Fibroblast of mammary gland (primary cell): Measurements from ENCODE around the gene TMEM234.
A peak's percentile ranks its signal among the peaks of the same experiment; 100 is the strongest.

ENCODE experiments used
- DNase-seq: peaks from one replicate; pipeline ENCODE4 v3.0.0-alpha.2; 2010; ENCODE audit warnings: low read depth
- H3K4me3 ChIP-seq: 2 replicates; pipeline ENCODE4 v1.5.1; 2011; ENCODE audit warnings: low read depth, mild to moderate bottlenecking, low read length, moderate library complexity; ENCODE audit not compliant: control insufficient read depth
- CTCF ChIP-seq: conservative IDR thresholded peaks from 2 replicates; pipeline ENCODE4 v1.5.1; 2011; ENCODE audit warnings: low read depth, low read length, inconsistent platforms; ENCODE audit not compliant: control insufficient read depth, insufficient read depth

The TMEM234 gene

GRCh38 chr1:32208469-32208868 is 13.7 kb downstream of the TMEM234 start:
- no peak for TF ChIP-seq CTCF
- no peak overlapping the region for H3K4me3 ChIP-seq
- no peak for DNase-seq

GRCh38 chr1:32205401-32206370 is 16.5 kb downstream of the TMEM234 start, which contains the start of gene IQCC:
IQCC (plus strand) TSS chr1:32205671; CDS start chr1:32205682, 11 bp downstream.
- no peak for TF ChIP-seq CTCF

GRCh38 chr1:32204943-32205361 is 17.2 kb downstream of the TMEM234 start:
- no peak for DNase-seq
- peak overlapping the region; percentile 83 for H3K4me3 ChIP-seq
- no peak for TF ChIP-seq CTCF

More at GRCh38 chr1:32205401-32206370, 16.5 kb downstream of the TMEM234 start, which contains the start of gene IQCC:
- H3K4me3 ChIP-seq: peak within 1 kb of the TSS; percentile 83
- peak; percentile 74 for DNase-seq

GRCh38 chr1:32201011-32201855 is 20.9 kb downstream of the TMEM234 start:
- H3K4me3 ChIP-seq: peak overlapping the region; percentile 71
- DNase-seq: peak; percentile 51
- no peak for TF ChIP-seq CTCF

GRCh38 chr1:32200226-32201010 is 21.7 kb downstream of the TMEM234 start, which contains the start of gene CCDC28B:
CCDC28B (plus strand) TSS chr1:32200595; CDS start chr1:32201936, 1,341 bp downstream.
- peak within 1 kb of the TSS; percentile 71 for H3K4me3 ChIP-seq
- DNase-seq: peak; percentile 88
- TF ChIP-seq CTCF: no peak

GRCh38 chr1:32199717-32200072 is 22.5 kb downstream of the TMEM234 start:
- no peak overlapping the region for H3K4me3 ChIP-seq
- no peak for DNase-seq
- no peak for TF ChIP-seq CTCF
